Measurements from ENCODE around the gene KRT222.
A peak's percentile ranks its signal among the peaks of the same experiment; 100 is the strongest.

DNA sequence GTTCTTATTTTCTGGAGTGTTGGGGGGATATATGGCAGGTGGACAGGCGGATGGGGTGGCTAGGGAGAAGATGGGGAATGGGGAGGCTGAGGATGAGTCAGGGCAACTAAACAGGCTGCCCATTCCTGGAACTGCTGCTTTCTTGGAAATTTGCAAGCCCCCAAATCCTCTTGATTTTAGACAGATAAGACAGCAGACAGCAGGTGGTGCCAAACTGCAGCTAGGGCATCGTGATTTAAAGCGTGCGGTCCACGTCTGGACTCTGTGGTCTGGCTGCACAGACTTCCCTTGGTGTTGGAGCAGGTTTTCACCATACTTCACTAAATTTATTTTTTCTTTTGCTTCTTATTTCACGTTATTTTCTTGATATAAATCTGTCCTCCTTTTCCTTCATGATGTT, 49.5 kb upstream of the KRT222 start:
- TF ChIP-seq GATA3 (IDR thresholded peaks at IDR 0.05; ENCODE audit: low read depth, low read length) = no peak
- 0 out of 2 replicates have a peak, but pooled peaks have one; percentile 27 for TF ChIP-seq GATA2 (IDR thresholded peaks at IDR 0.05; ENCODE audit: low read depth, low read length)
